VCaP (cell line): ENCODE results near the gene FMO1.
"Not testable (repeated sequence)": the region's sequence is repeated elsewhere in the genome, so short reads cannot be mapped to it uniquely, and the experiment has no call there.

Experiments used
- H3K27ac ChIP-seq: fragments of 450-650 bp; 2 replicates; pipeline ENCODE4 v1.5.1; 2017
- CTCF ChIP-seq: fragments of 450-650 bp; conservative IDR thresholded peaks from 2 replicates; pipeline ENCODE4 v1.5.1; 2017; ENCODE audit warnings: mild to moderate bottlenecking, moderate library complexity

FMO1 gene

DNA sequence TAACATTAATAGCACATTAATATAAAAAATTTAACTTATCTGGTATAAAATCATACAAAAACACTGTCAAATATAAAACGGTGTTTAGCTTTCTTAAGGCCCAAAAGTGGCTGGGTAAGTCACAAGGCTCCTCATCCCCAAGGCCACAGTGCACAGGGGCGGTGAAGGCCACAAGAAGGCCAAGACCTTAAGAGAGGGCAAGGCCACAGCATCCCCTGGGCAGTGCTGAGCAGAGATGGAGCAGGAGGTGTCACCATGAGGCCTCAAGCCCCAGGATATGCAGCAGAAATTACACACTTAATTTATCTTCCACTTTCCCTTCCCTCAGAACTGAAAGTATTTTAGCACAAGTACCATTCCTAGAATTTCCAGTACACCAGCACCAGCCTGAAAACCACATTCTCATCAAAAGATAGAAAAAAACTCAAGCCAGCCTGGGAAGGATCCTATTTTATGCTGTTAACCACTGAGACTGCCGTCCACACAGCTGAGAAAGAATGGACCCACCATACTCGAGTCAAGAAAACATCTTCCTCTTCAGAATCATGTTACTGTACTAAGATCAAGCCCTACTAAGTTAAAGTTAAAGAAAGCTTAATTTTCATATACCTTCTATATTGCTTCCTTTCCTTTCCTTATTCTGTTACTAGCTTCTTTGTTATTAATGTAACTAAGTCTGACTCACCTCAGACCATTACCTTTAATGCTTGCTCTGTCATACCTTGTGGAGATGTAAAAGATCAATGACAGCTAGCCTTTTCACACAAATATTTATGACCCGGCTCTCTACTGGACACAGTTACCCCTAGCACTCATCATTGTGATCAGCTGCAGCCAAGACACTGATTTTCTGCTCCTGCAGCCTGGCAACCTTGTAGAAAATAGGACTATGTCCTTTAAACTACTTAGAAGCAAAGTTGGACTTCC lies 26.4 kb upstream of the FMO1 start:
- no peak for TF ChIP-seq CTCF
- no peak overlapping the region for H3K27ac ChIP-seq

GRCh38 chr1:171222936-171223335 lies 25.4 kb upstream of the FMO1 start:
- no peak for TF ChIP-seq CTCF
- H3K27ac ChIP-seq = no peak overlapping the region

DNA sequence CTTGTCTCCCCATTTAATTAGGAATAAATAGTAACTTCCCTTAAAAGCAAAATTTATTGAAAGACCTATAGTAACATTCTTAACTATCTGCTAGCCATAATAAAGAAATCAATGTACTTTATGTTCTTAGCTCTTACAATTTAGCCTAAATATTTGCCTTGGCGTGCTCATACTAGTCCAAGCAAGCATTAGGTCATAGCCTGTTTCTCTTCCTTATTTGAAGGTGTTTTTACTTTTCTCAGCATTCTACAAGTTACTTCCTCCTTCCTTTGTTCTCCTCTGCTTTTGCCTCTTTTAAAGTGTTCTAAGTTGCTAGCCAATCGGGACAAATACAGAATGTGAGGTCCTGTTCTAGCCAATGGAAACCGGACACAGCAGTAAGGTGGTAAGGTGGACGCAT lies 24.0 kb upstream of the FMO1 start:
- H3K27ac ChIP-seq = not testable (repeated sequence)

GRCh38 chr1:171226747-171227370 lies 21.4 kb upstream of the FMO1 start:
- TF ChIP-seq CTCF = peak; percentile 87
- H3K27ac ChIP-seq = no peak overlapping the region

DNA sequence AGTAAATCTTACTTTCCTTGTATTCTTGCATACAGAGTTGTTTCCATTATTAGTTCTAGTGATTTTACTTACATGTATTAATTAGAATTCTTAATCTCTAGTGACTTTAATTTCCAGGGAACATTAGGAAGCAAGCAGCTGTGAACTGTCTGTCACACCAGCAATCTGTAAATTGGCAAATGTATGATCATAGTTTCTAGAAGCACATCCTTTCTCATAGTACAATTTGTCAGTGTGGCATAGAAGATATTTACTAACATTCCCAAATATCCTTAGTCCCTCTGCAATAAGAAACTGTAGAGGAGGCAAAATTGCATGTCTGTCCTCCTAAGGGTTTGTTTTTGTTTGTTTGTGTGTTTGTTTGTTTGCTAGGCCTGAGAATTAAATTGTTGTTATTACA lies 17.0 kb upstream of the FMO1 start:
- no peak for TF ChIP-seq CTCF
- H3K27ac ChIP-seq = no peak overlapping the region

DNA sequence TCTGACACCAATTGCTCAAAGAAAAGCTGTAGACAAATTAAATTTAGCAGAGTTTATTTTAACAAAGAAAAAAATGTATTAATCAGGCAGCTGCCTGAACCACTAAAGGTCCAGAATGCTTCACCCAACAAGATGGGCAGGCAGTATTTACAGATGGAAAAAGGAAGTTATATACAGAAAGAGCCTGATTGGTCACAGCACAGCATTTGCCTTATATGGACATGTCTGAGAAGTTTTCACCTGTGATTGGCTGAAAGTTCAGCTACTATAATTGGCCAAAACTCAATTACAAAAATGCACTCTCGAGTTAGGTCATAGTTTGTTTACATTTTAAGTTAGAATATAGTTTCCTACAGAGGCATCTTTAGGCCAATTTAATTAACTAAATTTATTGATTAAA lies 15.1 kb upstream of the FMO1 start:
- H3K27ac ChIP-seq = no peak overlapping the region
- TF ChIP-seq CTCF = no peak

DNA sequence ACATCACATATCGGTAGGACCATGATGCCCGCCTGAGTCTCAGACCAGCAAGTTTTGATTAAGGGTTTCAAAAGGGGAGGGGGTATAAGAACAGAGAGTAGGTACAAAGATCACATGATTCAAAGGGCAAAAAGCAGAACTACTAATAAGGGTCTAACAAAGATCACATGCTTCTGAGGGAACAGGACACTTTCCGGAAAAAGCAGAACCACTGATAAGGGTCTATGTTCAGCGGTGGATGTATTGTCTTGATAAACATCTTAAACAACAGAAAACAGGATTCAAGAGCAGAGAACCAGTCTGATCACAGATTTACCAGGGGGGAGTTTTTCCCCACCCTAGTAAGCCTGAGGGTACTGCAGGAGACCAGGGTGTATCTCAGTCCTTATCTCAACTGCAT lies 12.1 kb upstream of the FMO1 start:
- H3K27ac ChIP-seq = not testable (repeated sequence)

DNA sequence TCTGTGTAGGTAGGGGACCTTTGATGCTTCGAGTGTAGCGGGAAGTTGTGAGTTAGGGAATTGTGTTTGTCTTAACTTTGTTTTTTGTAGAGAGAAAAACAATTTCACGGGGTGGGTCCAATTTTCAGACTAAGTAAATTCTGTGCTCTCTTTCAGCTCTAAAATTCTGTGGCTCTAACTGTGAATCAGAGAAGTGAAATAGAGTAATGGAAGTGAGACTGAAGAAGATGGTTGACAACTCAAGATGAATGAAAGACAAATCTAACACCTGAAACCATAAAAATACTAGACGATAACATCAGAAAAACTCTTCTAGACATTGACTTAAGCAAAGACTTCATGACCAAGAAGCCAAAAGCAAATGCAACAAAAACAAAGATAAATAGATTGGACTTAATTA lies 4.4 kb upstream of the FMO1 start:
- no peak overlapping the region for H3K27ac ChIP-seq
- no peak for TF ChIP-seq CTCF
